ENCODE measurements around the gene TGFBR3.

TGFBR3 gene

DNA sequence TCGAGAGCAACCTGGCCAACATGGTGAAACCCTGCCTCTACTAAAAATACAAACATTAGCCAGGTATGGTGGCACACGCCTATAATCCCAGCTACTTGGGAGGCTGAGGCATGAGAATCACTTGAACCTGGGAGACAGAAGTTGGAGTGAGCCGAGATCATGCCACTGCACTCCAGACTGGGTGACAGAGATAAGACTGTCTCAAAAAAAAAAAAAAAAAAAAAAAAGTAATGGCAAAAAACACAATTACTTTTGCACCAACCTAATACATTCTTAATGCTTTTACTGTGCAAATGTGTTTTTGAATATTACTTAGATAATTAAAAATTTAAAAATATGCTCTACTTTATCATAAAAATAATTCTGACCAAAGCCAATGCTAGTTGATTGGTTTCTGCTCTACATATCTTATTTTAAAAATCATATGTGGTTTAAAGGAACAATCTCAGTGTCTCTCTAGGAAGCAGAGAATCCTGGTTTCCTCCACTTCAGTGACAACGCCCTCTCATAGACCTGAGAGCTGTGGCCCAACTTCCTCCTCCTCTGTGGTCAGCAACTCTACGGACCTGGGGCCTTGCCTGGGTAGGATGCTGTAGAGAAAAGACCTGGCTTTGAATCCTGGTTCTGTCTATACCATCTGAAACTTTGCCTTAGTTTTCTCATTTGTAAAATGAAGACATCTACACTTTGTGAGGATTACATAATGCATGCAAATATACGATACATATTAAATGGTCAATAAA lies 64.7 kb downstream of the TGFBR3 start:
- no peaks in the 10 kb centered on the region for H3K36me3 ChIP-seq (ENCODE audit: insufficient read depth, low read length)
- H3K9me2 ChIP-seq (ENCODE audit: low read depth, low read length), result no peaks in the 10 kb centered on the region
- no peaks in the 10 kb centered on the region for H3F3A ChIP-seq (ENCODE audit: insufficient read depth, low read length)
- no peaks in the 10 kb centered on the region for H3K4me1 ChIP-seq (ENCODE audit: insufficient read depth, low read length, severe bottlenecking)
- TF ChIP-seq, protein P1, sequence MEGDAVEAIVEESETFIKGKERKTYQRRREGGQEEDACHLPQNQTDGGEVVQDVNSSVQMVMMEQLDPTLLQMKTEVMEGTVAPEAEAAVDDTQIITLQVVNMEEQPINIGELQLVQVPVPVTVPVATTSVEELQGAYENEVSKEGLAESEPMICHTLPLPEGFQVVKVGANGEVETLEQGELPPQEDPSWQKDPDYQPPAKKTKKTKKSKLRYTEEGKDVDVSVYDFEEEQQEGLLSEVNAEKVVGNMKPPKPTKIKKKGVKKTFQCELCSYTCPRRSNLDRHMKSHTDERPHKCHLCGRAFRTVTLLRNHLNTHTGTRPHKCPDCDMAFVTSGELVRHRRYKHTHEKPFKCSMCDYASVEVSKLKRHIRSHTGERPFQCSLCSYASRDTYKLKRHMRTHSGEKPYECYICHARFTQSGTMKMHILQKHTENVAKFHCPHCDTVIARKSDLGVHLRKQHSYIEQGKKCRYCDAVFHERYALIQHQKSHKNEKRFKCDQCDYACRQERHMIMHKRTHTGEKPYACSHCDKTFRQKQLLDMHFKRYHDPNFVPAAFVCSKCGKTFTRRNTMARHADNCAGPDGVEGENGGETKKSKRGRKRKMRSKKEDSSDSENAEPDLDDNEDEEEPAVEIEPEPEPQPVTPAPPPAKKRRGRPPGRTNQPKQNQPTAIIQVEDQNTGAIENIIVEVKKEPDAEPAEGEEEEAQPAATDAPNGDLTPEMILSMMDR (IDR thresholded peaks at IDR 0.05; ENCODE audit: low read length), result no peak
- no peak for TF ChIP-seq EZH2 (IDR thresholded peaks at IDR 0.05; ENCODE audit: borderline replicate concordance, low read length)
- H4K20me1 ChIP-seq (ENCODE audit: insufficient read depth, low read length), result no peaks in the 10 kb centered on the region
- H3K4me2 ChIP-seq (ENCODE audit: low read length), result no peak overlapping the region
- no peak overlapping the region for H3K4me3 ChIP-seq (ENCODE audit: low read depth, low read length, poor library complexity, severe bottlenecking)
- no peaks in the 10 kb centered on the region for H3K79me2 ChIP-seq (ENCODE audit: insufficient read depth, low read length)
- H3K27ac ChIP-seq (ENCODE audit: low read depth, low read length, poor library complexity, severe bottlenecking), result no peak overlapping the region
- no peak overlapping the region for H3K9ac ChIP-seq (ENCODE audit: low read length)
- H3K27me3 ChIP-seq (ENCODE audit: insufficient read depth, low read length), result no peaks in the 10 kb centered on the region
- H2AFZ ChIP-seq (ENCODE audit: low read length), result no peak overlapping the region
- no peaks in the 10 kb centered on the region for H3K9me3 ChIP-seq (ENCODE audit: low read length)

DNA sequence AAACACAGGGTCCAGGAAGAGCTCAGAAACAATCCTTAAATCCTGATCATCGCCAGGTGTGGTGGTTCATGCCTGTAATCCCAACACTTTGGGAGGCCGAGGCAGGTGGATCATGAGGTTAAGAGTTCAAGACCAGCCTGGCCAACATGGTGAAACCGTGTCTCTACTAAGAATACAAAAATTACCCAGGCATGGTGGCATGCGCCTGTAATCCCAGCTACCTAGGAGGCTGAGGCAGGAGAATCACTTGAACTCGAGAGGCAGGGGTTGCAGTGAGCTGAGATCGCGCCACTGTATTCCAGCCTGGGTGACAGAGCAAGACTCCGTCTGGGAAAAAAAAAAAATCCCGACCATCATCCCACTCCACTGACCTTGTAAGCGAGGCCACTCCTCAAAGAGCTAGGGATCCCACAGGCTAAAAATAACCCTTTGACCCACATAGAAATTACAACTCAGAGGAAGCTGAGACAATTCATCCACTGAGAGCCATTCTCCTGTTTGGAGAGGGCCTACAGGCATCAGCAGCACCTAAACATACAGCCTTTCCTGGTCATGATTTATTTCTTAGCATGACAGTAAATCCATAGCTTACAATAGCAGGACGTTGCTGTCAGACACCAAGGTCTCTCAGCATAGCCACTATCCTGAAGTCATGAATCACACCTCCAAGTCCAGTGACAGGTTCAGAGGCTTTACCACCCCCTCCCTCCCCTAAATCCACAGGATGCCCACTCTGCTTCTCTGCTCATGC lies 66.7 kb downstream of the TGFBR3 start:
- H3K79me2 ChIP-seq (ENCODE audit: insufficient read depth, low read length), result no peaks in the 10 kb centered on the region
- H3F3A ChIP-seq (ENCODE audit: insufficient read depth, low read length), result no peaks in the 10 kb centered on the region
- no peak overlapping the region for H2AFZ ChIP-seq (ENCODE audit: low read length)
- TF ChIP-seq EZH2 (IDR thresholded peaks at IDR 0.05; ENCODE audit: borderline replicate concordance, low read length), result no peak
- TF ChIP-seq, protein P1 (IDR thresholded peaks at IDR 0.05; ENCODE audit: low read length), result no peak
- no peaks in the 10 kb centered on the region for H3K9me2 ChIP-seq (ENCODE audit: low read depth, low read length)
- no peaks in the 10 kb centered on the region for H4K20me1 ChIP-seq (ENCODE audit: insufficient read depth, low read length)
- no peak overlapping the region for H3K4me3 ChIP-seq (ENCODE audit: low read depth, low read length, poor library complexity, severe bottlenecking)
- H3K36me3 ChIP-seq (ENCODE audit: insufficient read depth, low read length), result no peaks in the 10 kb centered on the region
- H3K9ac ChIP-seq (ENCODE audit: low read length), result no peak overlapping the region
- H3K4me1 ChIP-seq (ENCODE audit: insufficient read depth, low read length, severe bottlenecking), result no peaks in the 10 kb centered on the region
- H3K4me2 ChIP-seq (ENCODE audit: low read length), result no peak overlapping the region
- H3K9me3 ChIP-seq (ENCODE audit: low read length), result no peaks in the 10 kb centered on the region
- no peaks in the 10 kb centered on the region for H3K27me3 ChIP-seq (ENCODE audit: insufficient read depth, low read length)
- H3K27ac ChIP-seq (ENCODE audit: low read depth, low read length, poor library complexity, severe bottlenecking), result no peak overlapping the region

DNA sequence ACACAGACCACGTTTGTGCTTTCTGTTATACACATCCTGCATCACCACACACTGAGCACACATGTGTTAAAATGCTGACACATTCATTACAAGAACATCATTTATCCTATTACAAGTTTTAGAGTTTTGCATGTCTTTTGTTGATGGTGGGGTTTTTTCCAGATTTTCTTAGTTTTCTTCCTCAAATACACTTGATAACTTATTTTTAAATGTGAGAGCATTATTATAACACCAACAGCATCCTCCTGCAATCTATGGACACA lies 67.3 kb downstream of the TGFBR3 start:
- no peaks in the 10 kb centered on the region for H3K79me2 ChIP-seq (ENCODE audit: insufficient read depth, low read length)
- no peaks in the 10 kb centered on the region for H3K4me1 ChIP-seq (ENCODE audit: insufficient read depth, low read length, severe bottlenecking)
- no peak overlapping the region for H3K4me3 ChIP-seq (ENCODE audit: low read depth, low read length, poor library complexity, severe bottlenecking)
- no peak overlapping the region for H2AFZ ChIP-seq (ENCODE audit: low read length)
- H3K9me2 ChIP-seq (ENCODE audit: low read depth, low read length), result no peaks in the 10 kb centered on the region
- no peak overlapping the region for H3K4me2 ChIP-seq (ENCODE audit: low read length)
- H3K27me3 ChIP-seq (ENCODE audit: insufficient read depth, low read length), result no peaks in the 10 kb centered on the region
- H3K27ac ChIP-seq (ENCODE audit: low read depth, low read length, poor library complexity, severe bottlenecking), result no peak overlapping the region
- no peak overlapping the region for H3K9ac ChIP-seq (ENCODE audit: low read length)
- no peaks in the 10 kb centered on the region for H3K9me3 ChIP-seq (ENCODE audit: low read length)
- no peaks in the 10 kb centered on the region for H3F3A ChIP-seq (ENCODE audit: insufficient read depth, low read length)
- TF ChIP-seq EZH2 (IDR thresholded peaks at IDR 0.05; ENCODE audit: borderline replicate concordance, low read length), result no peak
- TF ChIP-seq, protein P1 (IDR thresholded peaks at IDR 0.05; ENCODE audit: low read length), result no peak
- no peaks in the 10 kb centered on the region for H3K36me3 ChIP-seq (ENCODE audit: insufficient read depth, low read length)
- no peaks in the 10 kb centered on the region for H4K20me1 ChIP-seq (ENCODE audit: insufficient read depth, low read length)
